HG02642 (cell line): ENCODE data around the gene GIMAP7.
"Not testable (repeated sequence)": the region's sequence is repeated elsewhere in the genome, so short reads cannot be mapped to it uniquely, and the experiment has no call there.

ENCODE experiments used
- ATAC-seq: cut with Tn5 transposase; IDR thresholded peaks from one replicate; pipeline ENCODE4 v1.9.1; 2021; ENCODE audit warnings: mild to moderate bottlenecking; ENCODE audit not compliant: unreplicated experiment, poor library complexity

GIMAP7 gene

DNA sequence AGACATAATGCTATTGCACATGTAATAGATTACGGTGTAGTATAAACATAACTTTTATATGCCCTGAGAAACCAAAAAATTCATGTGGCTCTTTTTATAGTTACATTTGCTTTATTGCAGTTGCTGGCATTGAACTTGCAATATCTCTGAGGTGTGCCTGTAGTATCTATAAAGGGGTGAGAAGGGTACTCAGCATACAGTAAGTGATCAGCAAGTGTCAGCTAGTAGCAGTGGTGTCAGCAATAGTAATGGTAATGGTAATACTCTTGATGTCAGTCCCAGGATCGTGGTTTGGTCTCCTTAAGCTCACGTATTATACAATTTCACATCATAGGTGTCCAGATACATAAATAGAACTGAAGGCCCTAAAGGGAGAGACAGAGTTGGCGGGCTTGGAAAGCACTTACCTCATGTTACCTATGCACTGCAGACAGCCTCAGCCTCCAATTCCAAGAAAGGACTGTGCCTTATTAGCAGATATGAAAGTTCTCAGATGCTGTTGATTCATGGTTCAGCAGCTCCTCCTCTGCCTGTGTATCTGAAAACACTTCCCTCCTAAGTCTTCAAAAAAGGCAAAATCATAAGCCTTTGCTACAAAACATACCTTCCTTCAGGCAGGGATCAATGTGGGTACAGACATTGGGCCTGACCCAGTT is 6.6 kb upstream of the GIMAP7 start:
- no peak for ATAC-seq

DNA sequence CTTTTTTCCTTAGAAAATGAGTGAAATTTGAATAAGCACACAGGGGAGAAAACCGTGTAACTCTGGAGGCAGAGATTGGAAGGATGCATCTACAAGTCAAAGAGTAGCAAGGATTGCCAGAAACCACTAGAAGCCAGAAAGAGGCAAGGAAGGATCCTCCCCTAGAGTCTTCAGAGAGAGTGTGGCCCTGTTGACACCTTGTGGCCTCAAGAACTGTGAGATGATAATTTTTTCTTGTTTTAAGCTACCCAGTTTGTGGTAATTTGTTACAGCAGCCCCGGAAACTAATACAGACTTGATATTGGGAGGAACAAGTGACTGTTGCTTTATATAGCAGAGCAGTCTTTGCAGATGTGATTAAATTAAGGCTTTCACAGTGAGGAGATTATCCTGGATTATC is 3.6 kb upstream of the GIMAP7 start:
- no peak for ATAC-seq

DNA sequence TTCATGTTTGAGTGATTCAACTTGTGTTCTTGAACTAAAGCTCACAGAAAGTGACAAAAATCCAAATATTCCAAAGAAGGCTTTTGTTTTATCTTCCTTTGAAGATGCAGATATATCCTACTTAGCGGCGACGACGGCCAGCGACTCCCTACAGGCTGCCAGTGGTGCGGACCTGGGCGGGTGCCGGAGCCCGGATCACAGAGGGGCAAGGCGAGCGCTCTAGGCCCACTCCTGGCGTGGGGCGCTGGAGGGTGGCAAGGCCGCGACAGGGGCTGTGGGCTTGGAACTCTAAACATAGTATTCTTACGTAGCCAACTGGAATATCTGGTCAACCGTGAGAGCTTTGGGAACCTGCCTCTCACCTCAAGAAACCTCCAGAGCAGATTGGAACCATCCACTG is 914 bp upstream of the GIMAP7 start:
- no peak for ATAC-seq

DNA sequence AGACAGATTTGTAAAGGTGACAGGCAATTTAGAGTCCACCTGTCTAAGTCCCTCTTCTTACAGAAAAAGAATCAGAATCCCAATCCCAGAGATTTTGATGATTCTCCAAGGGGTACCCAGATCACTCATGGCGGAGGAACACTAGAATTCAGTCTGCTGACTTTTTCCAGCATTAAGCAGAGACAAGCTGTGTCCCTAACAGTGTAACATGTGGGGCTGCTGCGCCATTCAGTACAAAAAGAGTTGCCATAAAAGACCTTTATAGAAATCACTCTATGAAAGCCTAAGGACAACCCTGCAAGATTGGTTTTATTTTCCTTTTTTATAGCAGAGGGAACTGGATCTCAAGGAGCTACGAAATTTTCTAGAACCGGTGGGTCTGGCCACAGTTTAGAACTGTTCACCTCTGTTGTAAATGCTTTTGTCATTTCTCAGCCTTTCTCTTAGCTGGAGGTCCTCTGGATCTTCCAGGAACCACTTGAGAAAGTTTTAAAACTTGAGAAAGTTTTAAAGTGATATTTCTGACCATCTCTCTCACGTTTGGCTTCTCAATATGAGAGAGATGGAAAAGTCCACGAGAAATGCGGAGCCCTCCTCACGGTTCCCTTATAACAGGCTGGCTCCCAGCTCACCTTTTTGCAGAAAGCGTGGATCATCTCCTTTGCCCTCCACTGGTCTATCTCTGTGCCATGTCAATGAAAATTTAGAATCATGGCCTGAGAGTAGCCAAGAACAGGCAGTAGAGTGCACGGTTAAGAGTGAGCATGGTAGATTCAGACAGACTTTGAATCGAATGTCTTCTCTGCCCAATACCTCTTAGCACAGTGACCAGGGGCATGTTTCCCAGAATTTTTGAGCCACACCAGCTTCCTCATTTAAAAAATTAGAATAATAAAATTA is 826 bp downstream of the GIMAP7 start:
- peak; percentile 7 for ATAC-seq

DNA sequence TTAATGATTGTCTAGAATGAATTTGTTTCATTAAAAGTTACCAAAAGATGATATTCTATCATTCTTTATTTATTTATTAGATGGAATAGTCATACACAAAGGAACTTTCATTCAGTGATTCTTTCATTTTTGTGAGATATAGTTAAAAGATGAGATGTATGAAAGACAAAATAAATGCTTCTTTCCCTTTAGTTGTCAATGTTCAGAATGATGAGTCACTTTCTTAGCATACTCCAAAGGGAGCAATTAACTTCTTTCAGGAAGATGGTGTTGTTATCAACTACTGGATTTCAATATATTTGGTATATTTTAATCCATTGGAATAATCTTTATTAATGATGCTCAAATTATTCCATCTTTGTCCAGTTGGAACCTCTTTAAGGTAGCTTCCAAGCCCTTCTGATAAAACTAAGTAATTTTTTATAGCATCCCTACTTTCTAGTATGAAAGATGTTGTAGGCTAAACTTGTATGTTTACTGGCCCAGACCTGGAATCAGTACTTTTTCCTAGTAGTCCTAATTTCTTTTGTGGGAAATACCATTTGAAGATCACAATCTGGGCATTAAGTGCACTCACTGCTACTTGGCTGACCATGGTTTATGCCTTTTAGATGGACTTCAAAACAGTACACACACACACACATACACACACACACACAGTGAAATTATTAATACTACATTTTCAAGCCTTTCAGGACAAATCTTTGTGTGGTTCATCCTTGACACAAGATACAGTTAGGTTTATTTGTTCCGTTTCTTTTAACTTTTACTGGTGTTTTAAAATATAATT is 2.5 kb downstream of the GIMAP7 start:
- ATAC-seq, result no peak

DNA sequence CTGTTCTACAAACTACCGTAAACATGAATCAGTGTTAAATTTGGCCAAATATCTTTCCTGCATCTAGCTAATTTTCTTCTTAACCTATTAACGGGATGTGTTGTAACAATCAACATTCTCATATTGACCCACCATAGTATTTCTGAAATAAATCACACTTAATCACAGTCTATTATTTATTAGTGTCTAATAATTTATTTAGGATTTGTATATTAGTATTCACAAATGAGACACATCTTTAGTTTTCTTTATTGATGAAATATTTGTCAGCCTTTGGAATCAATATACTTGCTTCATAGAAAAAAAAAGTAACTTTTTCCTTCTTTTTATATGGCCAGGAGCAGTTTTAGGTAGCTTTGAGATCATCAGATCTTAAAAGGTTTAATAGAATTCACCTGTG is 4.6 kb downstream of the GIMAP7 start:
- ATAC-seq, result no peak

DNA sequence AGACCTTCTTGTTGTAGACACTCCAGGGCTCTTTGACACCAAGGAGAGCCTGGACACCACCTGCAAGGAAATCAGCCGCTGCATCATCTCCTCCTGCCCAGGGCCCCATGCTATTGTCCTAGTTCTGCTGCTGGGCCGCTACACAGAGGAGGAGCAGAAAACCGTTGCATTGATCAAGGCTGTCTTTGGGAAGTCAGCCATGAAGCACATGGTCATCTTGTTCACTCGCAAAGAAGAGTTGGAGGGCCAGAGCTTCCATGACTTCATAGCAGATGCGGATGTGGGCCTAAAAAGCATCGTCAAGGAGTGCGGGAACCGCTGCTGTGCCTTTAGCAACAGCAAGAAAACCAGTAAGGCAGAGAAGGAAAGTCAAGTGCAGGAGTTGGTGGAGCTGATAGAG is 5.5 kb downstream of the GIMAP7 start:
- no peak for ATAC-seq

DNA sequence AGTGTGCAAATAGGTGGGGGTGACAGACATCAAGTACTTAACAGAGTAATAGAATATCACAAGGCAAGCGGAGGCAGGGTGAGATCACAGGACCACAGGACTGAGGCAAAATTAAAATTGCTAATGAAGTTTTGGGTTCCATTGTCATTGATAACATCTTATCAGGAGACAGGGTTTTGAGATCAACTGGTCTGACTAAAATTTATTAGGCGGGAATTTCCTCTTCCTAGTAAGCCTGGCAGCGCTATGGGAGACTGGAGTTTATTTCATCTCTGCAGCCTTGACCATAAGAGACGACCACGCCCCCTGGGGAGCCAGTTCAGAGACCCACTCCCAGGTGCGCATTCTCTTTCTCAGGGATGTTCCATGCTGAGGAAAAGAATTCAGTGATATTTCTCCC is 8.3 kb downstream of the GIMAP7 start:
- ATAC-seq, result not testable (repeated sequence)

DNA sequence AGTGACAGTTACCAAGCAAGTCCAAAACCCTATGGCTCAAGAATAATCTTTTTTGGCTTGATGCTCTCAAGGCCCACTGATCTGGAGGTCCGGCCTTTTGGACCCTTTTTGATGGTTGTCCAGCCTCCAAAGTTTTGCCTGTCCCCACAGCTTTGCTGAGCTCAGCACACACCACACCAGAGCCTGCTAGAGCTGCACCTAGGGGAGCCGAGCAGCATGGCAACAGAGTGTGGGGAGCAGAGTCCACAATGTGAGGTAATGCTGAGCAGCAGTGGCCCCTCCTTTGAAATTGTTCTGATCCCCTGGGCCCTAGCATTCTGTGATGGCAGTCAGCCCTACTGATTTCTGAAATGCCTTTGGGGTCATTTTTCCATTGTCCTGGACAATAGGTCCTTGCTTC is 9.3 kb downstream of the GIMAP7 start:
- ATAC-seq, result no peak

DNA sequence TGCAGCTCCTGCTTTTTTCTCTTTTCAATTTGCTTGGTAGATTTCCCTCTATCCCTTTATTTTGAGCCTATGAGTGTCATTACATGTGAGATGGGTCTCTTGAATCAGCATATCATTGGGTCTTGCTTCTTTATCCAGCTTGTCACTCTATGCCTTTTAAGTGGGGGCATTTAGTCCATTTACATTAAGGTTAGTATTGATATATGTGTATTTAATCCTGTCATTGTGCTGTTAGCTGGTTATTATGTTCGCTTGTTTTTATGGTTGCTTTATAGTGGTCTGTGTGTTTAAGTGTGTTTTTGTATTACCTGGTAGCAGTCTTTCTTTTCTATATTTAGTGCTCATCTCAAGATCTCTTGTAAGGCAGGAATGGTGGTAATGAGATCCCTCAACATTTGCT is 17.0 kb downstream of the GIMAP7 start:
- no peak for ATAC-seq

DNA sequence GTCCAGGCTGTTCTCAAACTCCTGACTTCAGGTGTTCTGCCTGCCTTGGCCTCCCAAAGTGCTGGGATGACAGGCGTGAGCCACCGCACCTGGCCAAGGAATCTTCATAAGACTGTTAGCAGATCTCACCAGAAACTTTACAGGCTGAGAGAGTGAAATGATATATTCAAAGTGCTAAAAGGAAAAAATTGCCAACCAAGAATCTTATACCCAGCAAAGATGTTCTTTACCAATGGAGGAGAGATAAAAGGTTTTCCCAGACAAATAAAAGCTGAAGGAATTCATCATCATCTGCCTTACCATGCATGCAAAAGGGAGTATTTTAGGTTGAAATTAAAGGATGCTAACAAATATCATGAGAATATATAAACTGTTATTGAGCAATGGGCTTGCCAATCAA is 23.6 kb downstream of the GIMAP7 start:
- ATAC-seq, result no peak

DNA sequence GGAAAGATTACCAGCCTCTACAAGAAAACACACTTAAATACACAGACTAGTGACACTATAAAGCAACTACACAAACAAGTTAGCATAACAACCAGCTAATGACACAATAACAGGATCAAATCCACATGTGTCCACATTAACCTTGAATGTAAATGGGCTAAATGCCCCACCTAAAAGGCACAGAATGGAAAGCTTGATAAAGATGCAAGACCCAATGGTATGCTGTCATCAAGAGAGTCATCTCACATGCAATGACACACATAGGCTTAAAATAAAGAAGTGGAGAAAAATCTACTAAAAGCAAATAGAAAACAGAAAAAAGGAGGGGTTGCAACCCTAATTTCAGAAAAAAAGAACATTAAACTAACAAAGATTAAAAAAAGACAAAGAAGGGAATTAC is 38.5 kb downstream of the GIMAP7 start:
- ATAC-seq, result no peak

DNA sequence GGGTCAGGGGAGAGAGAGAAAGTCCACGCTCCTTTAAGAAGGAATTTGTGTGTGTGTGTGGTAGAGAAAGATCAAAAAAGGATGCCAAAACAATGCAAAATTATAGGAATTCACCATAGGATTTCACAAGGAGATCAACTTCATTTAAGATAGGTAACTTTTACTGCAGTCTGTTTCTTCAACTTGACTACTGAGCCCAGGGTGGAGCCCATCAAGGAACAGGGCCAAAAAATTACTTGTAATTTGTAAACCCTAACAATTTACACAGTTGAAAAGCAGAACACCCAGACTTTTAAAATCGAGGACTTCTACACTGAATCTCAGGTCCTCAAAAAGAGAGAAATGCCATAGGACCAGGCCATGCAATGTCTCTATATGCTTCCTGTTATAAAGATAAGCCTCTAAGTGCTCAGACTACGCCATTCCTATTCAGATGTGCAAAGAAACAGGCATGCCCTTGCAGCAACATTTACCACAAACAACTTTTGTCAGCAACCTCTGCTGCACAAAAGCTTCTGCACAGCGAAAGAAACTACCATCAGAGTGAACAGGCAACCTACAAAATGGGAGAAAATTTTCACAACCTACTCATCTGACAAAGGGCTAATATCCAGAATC is 42.0 kb downstream of the GIMAP7 start:
- ATAC-seq, result no peak

DNA sequence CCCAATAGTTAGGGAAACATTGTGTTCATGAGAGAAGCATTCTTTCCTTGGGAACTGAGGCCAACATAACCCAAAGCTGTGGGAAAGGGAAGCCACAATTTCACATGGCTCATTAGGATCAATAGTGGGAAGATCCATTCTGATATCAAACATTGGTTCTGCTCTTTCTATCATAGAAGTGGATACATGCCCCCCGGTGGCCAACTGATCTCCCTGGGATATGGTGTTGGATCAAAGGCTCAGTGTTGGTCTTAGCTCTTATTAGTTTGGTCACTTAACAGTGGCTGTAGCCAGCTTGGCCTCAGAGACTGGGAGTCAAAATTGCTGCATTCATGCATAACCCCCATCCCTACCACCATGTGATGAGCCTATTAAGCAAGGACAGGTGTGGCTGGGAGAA is 45.8 kb downstream of the GIMAP7 start:
- no peak for ATAC-seq

DNA sequence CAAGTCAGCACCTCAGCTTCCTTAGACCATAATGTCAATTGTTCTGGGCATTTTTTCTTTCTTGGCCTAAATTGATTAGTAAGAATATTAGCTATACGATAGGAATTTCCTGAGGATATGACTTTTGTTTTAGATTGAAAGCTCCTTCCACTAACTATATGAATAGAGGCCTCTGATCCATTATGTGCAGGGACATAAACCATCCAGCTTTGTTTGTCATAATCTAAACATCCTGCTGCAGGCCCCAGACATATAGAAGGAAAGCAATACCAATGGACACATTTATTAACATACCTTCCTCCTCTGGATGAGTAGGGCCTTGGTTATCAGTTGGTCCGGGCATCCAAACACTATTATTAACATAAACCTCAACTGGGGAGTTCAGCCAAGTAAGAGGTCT is 48.2 kb downstream of the GIMAP7 start:
- ATAC-seq, result no peak

DNA sequence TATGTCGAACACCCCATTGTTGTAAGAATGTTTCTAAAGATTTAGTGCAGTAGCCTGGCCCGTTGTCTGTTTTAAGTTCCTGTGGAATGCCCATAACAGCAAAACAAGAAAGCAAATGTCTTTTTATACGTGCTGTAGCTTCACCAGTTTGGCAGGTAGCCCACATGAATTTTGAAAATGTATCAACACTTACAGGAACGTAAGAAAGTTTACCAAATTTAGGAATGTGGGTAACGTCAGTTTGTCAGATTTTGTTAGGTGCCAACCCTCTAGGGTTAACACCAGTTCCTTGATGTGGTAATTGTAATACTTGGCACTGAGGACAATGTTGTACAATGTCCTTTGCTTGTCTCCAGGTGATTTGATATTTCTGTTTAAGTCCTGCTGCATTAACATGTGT is 49.3 kb downstream of the GIMAP7 start:
- ATAC-seq, result no peak

DNA sequence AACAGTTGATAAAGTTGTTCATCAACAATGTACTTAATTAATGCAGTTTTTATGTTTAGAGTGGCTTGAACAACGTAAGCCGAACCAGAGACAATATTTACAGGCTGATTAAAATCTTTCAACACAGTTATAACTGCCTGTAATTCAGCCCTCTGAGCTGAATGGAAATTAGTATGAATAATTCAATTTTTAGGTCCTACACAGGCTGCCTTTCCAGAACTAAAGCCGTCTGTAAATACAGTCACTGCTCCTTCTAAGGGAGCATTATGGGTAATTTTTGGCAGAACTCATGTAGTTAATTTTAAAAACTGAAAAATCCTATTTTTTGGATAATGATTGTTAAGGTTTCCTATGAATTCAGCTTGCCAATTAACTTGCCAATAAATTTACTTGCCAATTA is 49.9 kb downstream of the GIMAP7 start:
- ATAC-seq, result no peak

DNA sequence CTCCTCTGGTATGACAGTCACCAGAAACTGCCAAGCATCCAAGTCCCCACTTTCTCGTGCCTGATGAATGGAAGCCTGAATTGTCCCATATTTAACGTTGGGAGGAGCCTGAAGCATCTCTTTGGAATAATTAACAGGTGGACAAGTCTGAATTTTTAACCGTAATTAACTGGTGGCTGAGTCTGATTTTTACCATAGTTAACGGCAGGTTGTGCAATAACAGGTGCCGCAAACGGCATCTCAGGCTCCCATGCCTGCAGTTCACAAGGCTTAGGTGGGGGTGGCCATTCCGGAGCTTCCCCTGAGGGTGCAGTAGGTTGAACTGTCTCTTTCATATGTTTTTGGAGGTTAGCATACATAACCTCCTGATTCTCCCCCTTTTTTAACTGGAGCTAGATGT is 50.6 kb downstream of the GIMAP7 start:
- no peak for ATAC-seq

DNA sequence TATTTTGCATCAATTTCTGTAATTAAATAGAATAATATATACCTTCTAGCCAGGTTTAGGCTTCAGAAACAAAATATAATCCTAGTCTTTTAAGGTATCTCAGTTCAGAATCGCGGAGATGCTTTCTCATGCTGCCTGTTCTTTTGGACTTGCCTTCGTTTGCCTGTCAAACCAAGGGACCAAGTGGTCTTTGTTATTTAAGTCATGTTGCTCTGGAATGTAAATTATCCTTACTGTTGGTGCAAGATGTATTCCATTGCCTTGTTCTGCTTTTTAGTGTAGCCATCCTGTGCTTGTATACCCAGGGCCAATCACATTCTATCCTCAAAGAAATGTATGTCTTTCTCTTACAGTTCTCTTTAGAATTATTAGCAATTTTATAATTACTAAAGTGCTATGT is 51.5 kb downstream of the GIMAP7 start:
- no peak for ATAC-seq

DNA sequence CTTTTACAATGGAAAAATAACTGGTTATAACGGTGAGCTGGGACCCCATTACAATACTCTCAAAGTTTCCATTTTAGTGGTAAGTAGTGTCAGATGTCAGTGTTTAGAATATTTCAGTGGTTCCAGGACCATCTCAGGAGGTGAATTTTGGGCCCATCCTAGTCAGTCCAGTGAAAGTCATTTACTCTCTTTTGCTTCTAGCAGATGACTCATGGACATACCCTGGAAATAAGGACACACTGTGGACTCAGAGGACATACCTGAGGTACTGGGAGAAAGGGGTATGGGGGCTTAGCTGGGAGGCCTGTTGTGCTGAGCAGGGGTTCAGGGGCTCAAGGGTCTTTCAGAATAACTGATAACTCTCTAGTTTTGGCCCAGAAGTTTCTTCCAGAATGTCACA is 51.9 kb downstream of the GIMAP7 start:
- no peak for ATAC-seq

DNA sequence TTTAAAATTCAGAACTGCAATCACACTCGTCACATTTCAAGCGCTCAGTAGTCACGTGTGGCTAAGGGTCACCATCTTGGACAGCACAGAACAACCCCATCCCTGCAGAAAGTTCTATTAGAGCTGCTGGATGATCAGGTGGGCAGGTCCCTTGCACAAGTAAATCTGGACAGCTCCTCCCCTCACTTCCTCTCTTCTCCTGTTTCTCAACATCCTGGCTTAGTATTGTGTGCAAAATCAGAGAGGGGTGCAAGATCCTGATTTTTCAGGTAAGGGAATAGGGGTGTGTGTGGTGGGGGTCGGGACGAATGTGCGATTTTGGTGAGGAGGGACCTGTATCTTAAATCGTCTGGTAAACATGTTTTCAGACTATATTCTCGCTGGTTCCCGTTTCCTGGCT is 52.5 kb downstream of the GIMAP7 start, which contains the start of gene GIMAP4:
GIMAP4 (plus strand) TSS at position 222 of the 400 bp plus-strand sequence. CDS start 2,512 bp downstream, outside the sequence.
- ATAC-seq, result no peak
